ENCODE measurements around the gene SNCAIP. TPM values are rescaled to one million over a fixed set of nuclear protein-coding genes. Genes with fewer than 3 reads are reported as not detected.

SNCAIP gene
- total and polyA plus RNA-seq, 2 of the 4 experiments (the other 2 are of a cell fraction), result 15.3 to 19.0 TPM

DNA sequence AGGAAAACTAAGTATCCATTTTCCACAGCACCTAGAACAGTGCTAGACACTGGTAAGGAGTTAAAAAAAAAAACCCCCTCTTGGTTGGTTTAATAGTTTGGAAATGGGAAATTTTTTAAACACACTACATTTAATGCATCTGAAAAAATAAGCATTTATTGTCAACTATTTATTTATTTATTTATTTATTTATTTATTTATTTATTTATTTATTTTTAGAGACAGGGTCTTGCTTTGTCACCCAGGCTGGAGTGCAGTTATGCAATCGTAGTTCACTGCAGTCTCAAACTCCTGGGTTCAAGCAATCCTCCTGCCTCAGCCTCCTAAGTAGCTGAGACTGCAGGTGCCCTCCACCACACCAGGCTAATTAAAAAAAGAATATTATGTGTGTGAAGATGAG is 51.6 kb downstream of the SNCAIP start:
- no peak overlapping the region for H2AK9ac ChIP-seq (replicated peaks; ENCODE audit: low read depth, low read length, poor library complexity)
- H3K18ac ChIP-seq (ENCODE audit: low read depth, low read length), result no peak overlapping the region
- BruUV-seq (replicated peaks), result no TSS peak
- TF ChIP-seq, protein P1, sequence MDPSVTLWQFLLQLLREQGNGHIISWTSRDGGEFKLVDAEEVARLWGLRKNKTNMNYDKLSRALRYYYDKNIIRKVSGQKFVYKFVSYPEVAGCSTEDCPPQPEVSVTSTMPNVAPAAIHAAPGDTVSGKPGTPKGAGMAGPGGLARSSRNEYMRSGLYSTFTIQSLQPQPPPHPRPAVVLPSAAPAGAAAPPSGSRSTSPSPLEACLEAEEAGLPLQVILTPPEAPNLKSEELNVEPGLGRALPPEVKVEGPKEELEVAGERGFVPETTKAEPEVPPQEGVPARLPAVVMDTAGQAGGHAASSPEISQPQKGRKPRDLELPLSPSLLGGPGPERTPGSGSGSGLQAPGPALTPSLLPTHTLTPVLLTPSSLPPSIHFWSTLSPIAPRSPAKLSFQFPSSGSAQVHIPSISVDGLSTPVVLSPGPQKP (IDR thresholded peaks at IDR 0.05; ENCODE audit: borderline replicate concordance, low read depth, low read length), result no peak
- TF ChIP-seq, protein P2, sequence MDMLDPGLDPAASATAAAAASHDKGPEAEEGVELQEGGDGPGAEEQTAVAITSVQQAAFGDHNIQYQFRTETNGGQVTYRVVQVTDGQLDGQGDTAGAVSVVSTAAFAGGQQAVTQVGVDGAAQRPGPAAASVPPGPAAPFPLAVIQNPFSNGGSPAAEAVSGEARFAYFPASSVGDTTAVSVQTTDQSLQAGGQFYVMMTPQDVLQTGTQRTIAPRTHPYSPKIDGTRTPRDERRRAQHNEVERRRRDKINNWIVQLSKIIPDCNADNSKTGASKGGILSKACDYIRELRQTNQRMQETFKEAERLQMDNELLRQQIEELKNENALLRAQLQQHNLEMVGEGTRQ (IDR thresholded peaks at IDR 0.05; ENCODE audit: low read depth, low read length), result no peak
- TF ChIP-seq RCOR1 (IDR thresholded peaks at IDR 0.05; ENCODE audit: insufficient replicate concordance, low read length) (no peak), BHLHE40 (IDR thresholded peaks at IDR 0.05; ENCODE audit: low read depth, low read length) (no peak), CEBPB (IDR thresholded peaks at IDR 0.05; ENCODE audit: low read depth, low read length) (no peak), FOS (IDR thresholded peaks at IDR 0.05; ENCODE audit: low read depth, low read length) (no peak), MXI1 (IDR thresholded peaks at IDR 0.05; ENCODE audit: borderline replicate concordance, low read depth, low read length) (no peak), MAFK (IDR thresholded peaks at IDR 0.05; ENCODE audit: low read depth, low read length) (no peak), MAZ (IDR thresholded peaks at IDR 0.05; ENCODE audit: borderline replicate concordance, low read depth, low read length) (no peak)
- TF ChIP-seq, protein P3, sequence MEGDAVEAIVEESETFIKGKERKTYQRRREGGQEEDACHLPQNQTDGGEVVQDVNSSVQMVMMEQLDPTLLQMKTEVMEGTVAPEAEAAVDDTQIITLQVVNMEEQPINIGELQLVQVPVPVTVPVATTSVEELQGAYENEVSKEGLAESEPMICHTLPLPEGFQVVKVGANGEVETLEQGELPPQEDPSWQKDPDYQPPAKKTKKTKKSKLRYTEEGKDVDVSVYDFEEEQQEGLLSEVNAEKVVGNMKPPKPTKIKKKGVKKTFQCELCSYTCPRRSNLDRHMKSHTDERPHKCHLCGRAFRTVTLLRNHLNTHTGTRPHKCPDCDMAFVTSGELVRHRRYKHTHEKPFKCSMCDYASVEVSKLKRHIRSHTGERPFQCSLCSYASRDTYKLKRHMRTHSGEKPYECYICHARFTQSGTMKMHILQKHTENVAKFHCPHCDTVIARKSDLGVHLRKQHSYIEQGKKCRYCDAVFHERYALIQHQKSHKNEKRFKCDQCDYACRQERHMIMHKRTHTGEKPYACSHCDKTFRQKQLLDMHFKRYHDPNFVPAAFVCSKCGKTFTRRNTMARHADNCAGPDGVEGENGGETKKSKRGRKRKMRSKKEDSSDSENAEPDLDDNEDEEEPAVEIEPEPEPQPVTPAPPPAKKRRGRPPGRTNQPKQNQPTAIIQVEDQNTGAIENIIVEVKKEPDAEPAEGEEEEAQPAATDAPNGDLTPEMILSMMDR (conservative IDR thresholded peaks at IDR 0.05; ENCODE audit: low read depth, low read length), result no peak
- no peaks in the 10 kb centered on the region for H3K4me1 ChIP-seq (ENCODE audit: control insufficient read depth, insufficient read depth, low read length)
- H2AFZ ChIP-seq (replicated peaks; ENCODE audit: low read length, poor library complexity), result no peak overlapping the region
- H4K91ac ChIP-seq (ENCODE audit: insufficient read depth, low read depth, low read length), result no peak overlapping the region
- no peak overlapping the region for H4K8ac ChIP-seq (ENCODE audit: low read depth in 2 of 2, low read length in 2 of 2)
- no peak overlapping the region for H3K4me3 ChIP-seq (ENCODE audit: insufficient read depth, low read depth, low read length)
- no peak overlapping the region for H2BK5ac ChIP-seq (ENCODE audit: low read depth, low read length, poor library complexity, severe bottlenecking)
- dilution Hi-C loops (cut with HindIII; ENCODE audit: low sequenced_read_pairs, unreplicated experiment) (no loop called here), in situ Hi-C loops (cut with MboI; ENCODE audit: low sequenced_read_pairs) (no loop called here), intact Hi-C loops (cut with micrococcal nuclease) (no loop called here)
- POLR2A ChIA-PET (ENCODE audit: unreplicated experiment), result no interaction called here
- H2BK20ac ChIP-seq (ENCODE audit: low read depth, low read length), result no peak overlapping the region
- no peak overlapping the region for H3K9ac ChIP-seq (ENCODE audit: low read depth, low read length)
- no peak overlapping the region for H2AK5ac ChIP-seq (ENCODE audit: low read depth, low read length)
- H3K14ac ChIP-seq (replicated peaks; ENCODE audit: low read depth, low read length), result no peak overlapping the region
- no peak overlapping the region for H2BK15ac ChIP-seq (ENCODE audit: low read depth, low read length)
- H4K20me1 ChIP-seq (ENCODE audit: insufficient read depth, low read length), result no peaks in the 10 kb centered on the region
- no peak for ATAC-seq (ENCODE audit: low read depth)
- H3K4ac ChIP-seq (ENCODE audit: low read depth, low read length), result no peak overlapping the region
- no peak overlapping the region for H3K4me2 ChIP-seq (ENCODE audit: low read depth, low read length)
- H2BK120ac ChIP-seq (ENCODE audit: low read depth, low read length), result no peak overlapping the region
- H3K9me3 ChIP-seq (ENCODE audit: control insufficient read depth, insufficient read depth, low read length), result no peaks in the 10 kb centered on the region
- no peak overlapping the region for H3K56ac ChIP-seq (ENCODE audit: extremely low read depth, insufficient read depth, low read length)
- no peaks in the 10 kb centered on the region for H3K36me3 ChIP-seq (ENCODE audit: control insufficient read depth, insufficient read depth, low read length)
- peaks cover under 1 to 6% of the 10 kb centered on the region in 2 experiments; a peak in 3 of 4 replicates for H3K79me1 ChIP-seq (ENCODE audit: low read depth in 1 of 2, low read length in 2 of 2)
- H3K27ac ChIP-seq (ENCODE audit: insufficient read depth, low read length), result no peak overlapping the region
- no peak overlapping the region for H4K5ac ChIP-seq (ENCODE audit: low read depth, low read length)
- H3K27me3 ChIP-seq (ENCODE audit: control insufficient read depth, insufficient read depth, low read length), result no peaks in the 10 kb centered on the region
- no peak overlapping the region for H3K23ac ChIP-seq (ENCODE audit: low read depth, low read length)
- CTCF ChIA-PET, result interaction anchor here (0.6 kb wide), 1 partner anchor 1109 kb away, joined by 3 read pairs; no protein-coding TSS in a partner anchor
- peaks cover 3% of the 10 kb centered on the region for H3K9me1 ChIP-seq (ENCODE audit: insufficient read depth, low read length)
- WGBS, 2 experiments (ENCODE audit: extremely low coverage in 2 of 2, insufficient read length in 1 of 2), result no CpG with 5 or more reads among the region's 1 CpG
- no peak for DNase-seq

Measured in IMR-90 (cell line).